Mesothelial cell of epicardium (in vitro differentiated cells): ENCODE data around the gene HDAC4. TPM values are rescaled to one million over a fixed set of nuclear protein-coding genes. Genes with fewer than 3 reads are reported as not detected.

ENCODE experiments used
- DNase-seq, 2 experiments: peaks; one replicate each; pipeline ENCODE4 v3.0.0; 2021; ENCODE audit warnings: low spot score in 2 of 2; ENCODE audit not compliant: unreplicated experiment in 2 of 2
- H3K27ac Mint-ChIP-seq: 2 replicates; pipeline ENCODE4 v1.8.0; 2021; ENCODE audit warnings: mixed read lengths
- H3K27me3 Mint-ChIP-seq: 2 replicates; pipeline ENCODE4 v1.8.0; 2021; ENCODE audit warnings: low read depth, mixed read lengths
- H3K36me3 Mint-ChIP-seq: 2 replicates; pipeline ENCODE4 v1.8.0; 2021; ENCODE audit warnings: mixed read lengths
- H3K4me1 Mint-ChIP-seq: 2 replicates; pipeline ENCODE4 v1.8.0; 2021; ENCODE audit warnings: mixed read lengths
- H3K4me3 Mint-ChIP-seq: 2 replicates; pipeline ENCODE4 v1.8.0; 2021; ENCODE audit warnings: mild to moderate bottlenecking, moderate library complexity, mixed read lengths
- H3K9me3 Mint-ChIP-seq: 2 replicates; pipeline ENCODE4 v1.8.0; 2021; ENCODE audit warnings: mixed read lengths
- total RNA-seq: library from RNA; stranded (reverse); gene quantifications from 3 replicates; pipeline ENCODE4 v1.2.1, GENCODE V29; 2021
- TF ChIP-seq, protein P1 (sequence below): fragments of 200-600 bp; sonication (generic); IDR thresholded peaks from one replicate; pipeline ENCODE4 v1.5.0; 2021; ENCODE audit warnings: antibody characterized with exemption; ENCODE audit not compliant: unreplicated experiment

The HDAC4 gene
- total RNA-seq, 1 donor from 2014 or later = 59.2 TPM

DNA sequence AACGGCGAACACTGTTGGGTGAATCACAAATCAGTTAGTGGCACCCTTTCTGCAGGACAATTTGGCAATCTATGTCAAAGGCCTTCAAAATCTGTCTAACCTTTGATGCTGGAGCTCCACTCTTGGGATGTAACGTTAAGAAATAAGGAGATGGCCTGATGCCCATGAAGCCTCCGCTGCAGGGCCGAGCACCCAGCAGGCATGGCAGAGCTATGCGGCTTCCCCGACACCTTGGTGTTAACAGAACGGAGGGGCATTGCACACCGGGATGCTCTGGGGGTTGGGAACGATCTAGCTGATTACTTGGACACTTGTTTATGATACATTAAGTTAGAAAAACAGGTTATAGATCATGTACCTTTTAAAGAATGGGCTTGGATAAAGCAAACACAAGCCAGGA lies 265.3 kb downstream of the HDAC4 start:
- Mint-ChIP-seq H3K27ac (no peak overlapping the region), H3K36me3 (peaks cover 46% of the 10 kb centered on the region), H3K27me3 (no peaks in the 10 kb centered on the region), H3K4me1 (no peaks in the 10 kb centered on the region), H3K4me3 (no peak overlapping the region), H3K9me3 (no peaks in the 10 kb centered on the region)
- TF ChIP-seq, protein P1, sequence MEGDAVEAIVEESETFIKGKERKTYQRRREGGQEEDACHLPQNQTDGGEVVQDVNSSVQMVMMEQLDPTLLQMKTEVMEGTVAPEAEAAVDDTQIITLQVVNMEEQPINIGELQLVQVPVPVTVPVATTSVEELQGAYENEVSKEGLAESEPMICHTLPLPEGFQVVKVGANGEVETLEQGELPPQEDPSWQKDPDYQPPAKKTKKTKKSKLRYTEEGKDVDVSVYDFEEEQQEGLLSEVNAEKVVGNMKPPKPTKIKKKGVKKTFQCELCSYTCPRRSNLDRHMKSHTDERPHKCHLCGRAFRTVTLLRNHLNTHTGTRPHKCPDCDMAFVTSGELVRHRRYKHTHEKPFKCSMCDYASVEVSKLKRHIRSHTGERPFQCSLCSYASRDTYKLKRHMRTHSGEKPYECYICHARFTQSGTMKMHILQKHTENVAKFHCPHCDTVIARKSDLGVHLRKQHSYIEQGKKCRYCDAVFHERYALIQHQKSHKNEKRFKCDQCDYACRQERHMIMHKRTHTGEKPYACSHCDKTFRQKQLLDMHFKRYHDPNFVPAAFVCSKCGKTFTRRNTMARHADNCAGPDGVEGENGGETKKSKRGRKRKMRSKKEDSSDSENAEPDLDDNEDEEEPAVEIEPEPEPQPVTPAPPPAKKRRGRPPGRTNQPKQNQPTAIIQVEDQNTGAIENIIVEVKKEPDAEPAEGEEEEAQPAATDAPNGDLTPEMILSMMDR = no peak
- no peak for DNase-seq

DNA sequence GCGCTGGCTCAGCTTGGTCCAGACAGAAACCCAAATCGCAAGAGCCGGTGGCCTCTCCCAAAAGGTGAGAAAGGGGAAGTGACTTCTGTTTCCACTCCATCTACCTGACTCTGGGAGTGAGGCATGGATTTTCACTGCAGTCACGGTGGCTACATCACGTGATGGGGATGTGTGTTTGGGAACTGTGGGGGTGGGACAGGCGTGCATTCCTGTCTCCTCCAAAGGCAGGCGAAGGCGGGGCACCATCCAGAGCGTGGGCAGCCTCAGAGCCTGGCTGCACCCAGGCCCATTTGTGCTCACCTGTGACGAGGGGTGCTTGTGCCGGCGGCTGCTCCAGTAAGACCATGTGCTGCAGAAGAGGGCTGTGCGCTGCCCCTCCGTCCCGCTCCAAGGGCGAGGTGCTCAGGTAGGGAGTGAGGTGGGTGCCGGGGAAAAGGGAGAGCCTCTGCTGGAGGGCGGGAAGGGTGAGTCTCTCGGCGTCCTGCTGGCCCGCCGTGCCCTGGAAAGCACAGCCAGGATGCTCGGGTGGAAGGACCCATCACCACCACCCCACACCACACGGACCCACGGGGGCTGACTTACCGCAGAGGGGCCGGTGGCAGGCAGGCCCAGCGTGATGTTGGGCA lies 266.8 kb downstream of the HDAC4 start:
- Mint-ChIP-seq H3K4me1 (no peaks in the 10 kb centered on the region), H3K27ac (no peak overlapping the region), H3K36me3 (peaks cover 43% of the 10 kb centered on the region), H3K9me3 (no peaks in the 10 kb centered on the region), H3K4me3 (no peak overlapping the region), H3K27me3 (no peaks in the 10 kb centered on the region)
- no peak for DNase-seq
- TF ChIP-seq, protein P1 = no peak

DNA sequence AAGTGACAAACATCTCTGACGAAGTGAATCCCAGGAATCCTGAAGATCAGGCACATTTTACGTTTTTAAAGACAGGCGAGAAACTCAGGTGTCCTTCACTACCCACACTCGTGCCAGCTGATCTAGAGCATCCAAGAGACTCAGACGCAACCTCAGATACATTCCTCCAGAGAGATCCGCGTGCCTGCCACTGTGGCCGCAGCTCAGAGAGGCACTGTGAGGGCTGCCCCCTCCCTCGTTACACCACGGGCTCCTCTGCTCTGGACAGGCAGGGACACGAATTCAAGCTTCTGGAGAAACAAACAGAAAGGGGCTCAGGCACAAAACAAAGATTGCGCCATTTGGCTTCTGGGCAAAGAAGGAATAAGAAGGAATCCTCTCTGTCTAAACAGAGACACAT lies 268.0 kb downstream of the HDAC4 start:
- H3K9me3 Mint-ChIP-seq = no peaks in the 10 kb centered on the region
- H3K27ac Mint-ChIP-seq = no peak overlapping the region
- no peaks in the 10 kb centered on the region for H3K4me1 Mint-ChIP-seq
- H3K27me3 Mint-ChIP-seq = no peaks in the 10 kb centered on the region
- peaks cover 39% of the 10 kb centered on the region for H3K36me3 Mint-ChIP-seq
- H3K4me3 Mint-ChIP-seq = no peak overlapping the region
- DNase-seq = no peak
- TF ChIP-seq, protein P1 = no peak

DNA sequence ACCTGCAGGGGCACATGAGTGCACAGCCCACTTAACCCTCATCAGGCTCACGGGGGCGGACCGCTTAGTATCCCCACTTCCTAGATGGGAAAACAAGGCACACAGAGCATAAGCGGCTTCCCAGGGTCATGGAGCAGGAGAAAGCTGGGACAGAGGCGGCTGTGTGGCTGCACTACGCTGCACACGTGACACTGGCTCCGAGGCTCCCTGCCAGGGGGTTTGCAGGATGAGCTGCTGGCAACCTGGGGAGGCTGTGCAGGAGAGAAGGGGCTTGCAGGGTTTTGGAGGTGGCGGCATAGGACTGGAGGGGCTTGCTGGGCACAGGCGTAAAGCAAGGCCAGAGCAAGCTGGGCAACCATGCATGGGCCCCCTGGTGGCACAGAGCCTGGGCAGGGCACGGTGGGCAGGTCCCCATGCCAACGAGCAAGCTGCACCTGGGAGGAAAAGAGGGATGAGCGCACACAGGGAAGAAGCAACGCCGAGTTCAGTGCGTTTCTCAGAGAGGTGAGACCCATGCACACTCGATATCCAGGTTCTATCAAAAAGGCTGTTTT lies 268.6 kb downstream of the HDAC4 start:
- Mint-ChIP-seq H3K27me3 (no peaks in the 10 kb centered on the region), H3K9me3 (no peaks in the 10 kb centered on the region), H3K36me3 (peaks cover 39% of the 10 kb centered on the region), H3K4me3 (no peak overlapping the region), H3K27ac (no peak overlapping the region), H3K4me1 (no peaks in the 10 kb centered on the region)
- TF ChIP-seq, protein P1 = no peak
- DNase-seq = no peak

DNA sequence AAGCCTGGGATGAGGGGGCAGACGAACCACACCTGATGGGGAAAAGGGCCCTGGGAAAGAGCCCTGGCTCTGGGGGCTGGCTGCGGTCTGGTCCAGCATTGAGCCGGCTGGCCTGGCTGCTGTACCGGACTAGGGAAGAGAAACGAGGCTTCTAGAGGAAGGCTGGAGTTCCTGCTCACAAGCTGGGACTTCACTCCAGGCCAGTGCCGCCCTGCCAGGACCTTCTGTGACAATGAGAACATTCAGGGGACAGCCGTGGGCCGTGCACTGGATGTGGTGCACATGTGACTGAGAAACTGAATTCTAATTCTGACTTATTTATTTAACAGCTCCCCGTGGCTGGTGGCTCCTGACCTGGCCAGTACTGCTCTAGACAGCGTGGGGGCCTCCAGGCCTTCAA lies 269.3 kb downstream of the HDAC4 start:
- no peaks in the 10 kb centered on the region for H3K9me3 Mint-ChIP-seq
- no peaks in the 10 kb centered on the region for H3K27me3 Mint-ChIP-seq
- no peak for DNase-seq
- no peak overlapping the region for H3K27ac Mint-ChIP-seq
- peaks cover 36% of the 10 kb centered on the region for H3K36me3 Mint-ChIP-seq
- H3K4me3 Mint-ChIP-seq = no peak overlapping the region
- no peaks in the 10 kb centered on the region for H3K4me1 Mint-ChIP-seq
- TF ChIP-seq, protein P1 = no peak
